ENCODE results near the gene GTF2H1. TPM values are rescaled to one million over a fixed set of nuclear protein-coding genes. Genes with fewer than 3 reads are reported as not detected.

Gene GTF2H1
- total RNA-seq, 2 donors from 2014 or later = 34.8 to 89.0 TPM

DNA sequence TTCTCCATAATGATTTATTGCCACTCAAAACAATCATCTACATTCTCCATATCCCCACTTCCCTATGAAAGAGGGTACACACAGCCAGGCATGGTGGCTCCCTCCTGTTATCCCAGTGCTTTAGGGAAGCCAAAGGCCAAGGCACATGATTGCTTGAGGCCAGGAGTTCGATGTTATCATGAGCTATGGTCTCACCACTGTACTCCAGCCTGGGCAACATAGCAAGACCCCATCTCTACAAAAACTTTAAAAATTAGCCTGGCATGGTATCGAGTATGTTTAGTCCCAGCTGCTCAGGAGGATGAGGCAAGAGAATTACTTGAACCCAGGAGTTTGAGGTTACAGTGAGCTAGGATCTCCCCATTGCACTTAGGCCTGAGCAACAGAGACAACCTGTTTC lies 6.5 kb upstream of the GTF2H1 start:
- no peaks in the 10 kb centered on the region for H3K4me1 ChIP-seq (replicated peaks)
- intact Hi-C loops (cut with DNase I) = no loop called here
- no peak for DNase-seq (ENCODE audit: low spot score)
- WGBS = 100% methylated on average over 2 of the region's 2 CpGs
- no peaks in the 10 kb centered on the region for H3K36me3 ChIP-seq
- H3K27ac ChIP-seq = no peak overlapping the region
- H3K9me3 ChIP-seq = no peaks in the 10 kb centered on the region
- TF ChIP-seq, protein P1, sequence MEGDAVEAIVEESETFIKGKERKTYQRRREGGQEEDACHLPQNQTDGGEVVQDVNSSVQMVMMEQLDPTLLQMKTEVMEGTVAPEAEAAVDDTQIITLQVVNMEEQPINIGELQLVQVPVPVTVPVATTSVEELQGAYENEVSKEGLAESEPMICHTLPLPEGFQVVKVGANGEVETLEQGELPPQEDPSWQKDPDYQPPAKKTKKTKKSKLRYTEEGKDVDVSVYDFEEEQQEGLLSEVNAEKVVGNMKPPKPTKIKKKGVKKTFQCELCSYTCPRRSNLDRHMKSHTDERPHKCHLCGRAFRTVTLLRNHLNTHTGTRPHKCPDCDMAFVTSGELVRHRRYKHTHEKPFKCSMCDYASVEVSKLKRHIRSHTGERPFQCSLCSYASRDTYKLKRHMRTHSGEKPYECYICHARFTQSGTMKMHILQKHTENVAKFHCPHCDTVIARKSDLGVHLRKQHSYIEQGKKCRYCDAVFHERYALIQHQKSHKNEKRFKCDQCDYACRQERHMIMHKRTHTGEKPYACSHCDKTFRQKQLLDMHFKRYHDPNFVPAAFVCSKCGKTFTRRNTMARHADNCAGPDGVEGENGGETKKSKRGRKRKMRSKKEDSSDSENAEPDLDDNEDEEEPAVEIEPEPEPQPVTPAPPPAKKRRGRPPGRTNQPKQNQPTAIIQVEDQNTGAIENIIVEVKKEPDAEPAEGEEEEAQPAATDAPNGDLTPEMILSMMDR (IDR thresholded peaks at IDR 0.05) = no peak
- no peak for TF ChIP-seq POLR2A (IDR thresholded peaks at IDR 0.05)
- no peak for TF ChIP-seq POLR2AphosphoS5 (IDR thresholded peaks at IDR 0.05)
- no peaks in the 10 kb centered on the region for H3K27me3 ChIP-seq (replicated peaks; ENCODE audit: insufficient read depth)
- no peak overlapping the region for H3K4me3 ChIP-seq

DNA sequence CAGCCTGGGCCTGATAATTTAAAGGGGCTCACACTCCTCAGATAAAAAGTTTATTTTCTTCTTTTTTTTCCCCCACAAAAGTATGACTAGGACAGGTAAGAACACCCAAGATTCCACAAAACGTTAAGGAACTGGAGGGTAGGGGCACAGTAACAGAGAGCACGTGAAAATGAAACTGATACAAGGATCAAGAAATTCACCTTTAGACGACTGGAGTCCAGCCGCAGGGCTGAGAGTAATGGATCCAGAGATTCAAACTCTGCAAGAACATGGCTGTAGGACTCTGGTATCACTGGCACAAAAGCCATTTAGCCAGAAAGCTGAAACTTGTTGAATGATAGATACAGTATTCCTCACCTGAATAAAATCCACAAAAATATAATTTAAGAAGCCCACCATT lies 4.8 kb upstream of the GTF2H1 start:
- TF ChIP-seq POLR2A (IDR thresholded peaks at IDR 0.05) (no peak), POLR2AphosphoS5 (IDR thresholded peaks at IDR 0.05) (no peak)
- TF ChIP-seq, protein P1 (IDR thresholded peaks at IDR 0.05) = no peak
- DNase-seq (ENCODE audit: low spot score) = no peak
- Histone ChIP-seq H3K36me3 (no peaks in the 10 kb centered on the region), H3K4me1 (replicated peaks) (no peaks in the 10 kb centered on the region), H3K27me3 (replicated peaks; ENCODE audit: insufficient read depth) (no peaks in the 10 kb centered on the region), H3K9me3 (no peaks in the 10 kb centered on the region), H3K27ac (no peak overlapping the region), H3K4me3 (no peak overlapping the region)
- intact Hi-C loops (cut with DNase I) = no loop called here
- WGBS = 93% methylated on average over 4 of the region's 4 CpGs

DNA sequence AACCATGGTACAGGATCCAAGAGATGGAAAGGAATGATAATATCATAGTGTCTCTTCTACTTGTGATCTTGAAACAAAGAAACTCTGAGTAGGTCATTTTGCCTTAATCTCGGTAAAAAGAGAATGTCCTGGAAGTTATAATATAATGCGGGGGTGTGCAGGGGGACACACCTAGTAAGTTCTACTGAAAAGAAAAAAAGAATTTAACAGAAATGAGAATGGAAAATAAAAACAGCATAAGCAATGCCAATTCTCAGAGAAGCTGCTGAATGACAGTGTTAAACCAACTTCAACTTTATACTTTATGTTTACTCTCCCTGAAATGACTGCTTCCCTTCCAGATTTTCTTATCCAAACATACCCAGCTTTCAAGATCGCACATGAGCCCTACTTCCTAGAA lies 2.5 kb upstream of the GTF2H1 start:
- no peaks in the 10 kb centered on the region for H3K27me3 ChIP-seq (replicated peaks; ENCODE audit: insufficient read depth)
- H3K4me1 ChIP-seq (replicated peaks) = peaks cover 11% of the 10 kb centered on the region
- H3K4me3 ChIP-seq = no peak overlapping the region
- 73% methylated on average over 3 of the region's 3 CpGs for WGBS
- H3K9me3 ChIP-seq = no peaks in the 10 kb centered on the region
- H3K27ac ChIP-seq = no peak overlapping the region
- TF ChIP-seq, protein P1 (IDR thresholded peaks at IDR 0.05) = no peak
- TF ChIP-seq POLR2A (IDR thresholded peaks at IDR 0.05) (no peak), POLR2AphosphoS5 (IDR thresholded peaks at IDR 0.05) (no peak)
- intact Hi-C loops (cut with DNase I) = loop anchor here (5.0 kb wide), 2 partner anchors 207 to 382 kb away; partner anchors contain the start of gene TSG101
- H3K36me3 ChIP-seq = no peaks in the 10 kb centered on the region
- DNase-seq (ENCODE audit: low spot score) = no peak

DNA sequence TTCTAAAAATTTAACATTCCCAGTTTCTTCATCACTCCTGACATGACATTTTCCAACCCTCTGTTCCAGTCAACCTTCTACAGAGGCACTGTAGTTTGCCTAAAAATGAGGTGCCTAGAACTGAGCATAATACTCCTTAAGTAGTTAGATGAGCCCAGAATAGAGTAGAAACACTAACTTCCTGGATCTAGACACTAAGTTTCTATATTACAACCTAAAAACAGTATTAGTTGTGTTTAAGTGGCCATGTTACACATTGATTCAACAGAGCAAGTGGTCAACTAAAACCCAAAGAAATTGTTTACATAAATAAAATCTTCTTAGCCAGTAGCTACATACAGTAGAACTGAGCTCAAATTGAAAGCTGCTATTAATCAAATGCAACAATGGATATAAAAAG lies 1.8 kb upstream of the GTF2H1 start:
- H3K4me1 ChIP-seq (replicated peaks) = peaks cover 11% of the 10 kb centered on the region
- H3K27ac ChIP-seq = no peak overlapping the region
- TF ChIP-seq, protein P1 (IDR thresholded peaks at IDR 0.05) = no peak
- TF ChIP-seq POLR2AphosphoS5 (IDR thresholded peaks at IDR 0.05) (no peak), POLR2A (IDR thresholded peaks at IDR 0.05) (no peak)
- H3K36me3 ChIP-seq = no peaks in the 10 kb centered on the region
- no peak overlapping the region for H3K4me3 ChIP-seq
- no peaks in the 10 kb centered on the region for H3K9me3 ChIP-seq
- no peak for DNase-seq (ENCODE audit: low spot score)
- intact Hi-C loops (cut with DNase I) = loop anchor here (5.0 kb wide), 2 partner anchors 207 to 382 kb away; partner anchors contain the start of gene TSG101
- no peaks in the 10 kb centered on the region for H3K27me3 ChIP-seq (replicated peaks; ENCODE audit: insufficient read depth)

DNA sequence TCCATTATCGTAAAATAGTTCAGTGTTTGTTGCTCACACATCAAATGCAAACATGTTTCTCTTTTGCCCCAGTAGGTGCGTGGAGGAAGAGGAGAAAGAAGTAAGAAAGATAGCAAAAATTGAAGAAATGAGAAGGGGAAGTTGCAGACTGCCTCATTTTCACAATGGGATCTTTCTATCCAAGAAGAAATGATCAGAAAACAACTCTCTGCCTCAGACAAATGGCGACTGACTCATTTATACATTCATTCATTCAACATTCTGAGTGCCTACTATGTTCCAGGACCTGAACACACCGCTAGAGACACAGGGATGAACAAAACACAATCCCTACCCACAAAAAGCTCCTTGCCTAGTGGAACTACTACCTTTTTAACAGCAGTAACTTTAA lies 794 bp upstream of the GTF2H1 start:
- WGBS = 2% methylated on average over 4 of the region's 4 CpGs
- peak overlapping the region; percentile 73 to 86 for H3K4me3 ChIP-seq
- no peak for TF ChIP-seq POLR2A (IDR thresholded peaks at IDR 0.05)
- H3K9me3 ChIP-seq = no peaks in the 10 kb centered on the region
- peak overlapping the region; percentile 98 for H3K27ac ChIP-seq
- no peaks in the 10 kb centered on the region for H3K36me3 ChIP-seq
- intact Hi-C loops (cut with DNase I) = loop anchor here (5.0 kb wide), 2 partner anchors 206 to 381 kb away; partner anchors contain the start of gene TSG101
- H3K27me3 ChIP-seq (replicated peaks; ENCODE audit: insufficient read depth) = no peaks in the 10 kb centered on the region
- H3K4me1 ChIP-seq (replicated peaks) = peaks cover 11% of the 10 kb centered on the region
- no peak for DNase-seq (ENCODE audit: low spot score)
